Liver (tissue), 9 donors: Measurements from ENCODE around the gene DAGLB. TPM values are rescaled to one million over a fixed set of nuclear protein-coding genes. Genes with fewer than 3 reads are reported as not detected.
"Not testable (repeated sequence)": the region's sequence is repeated elsewhere in the genome, so short reads cannot be mapped to it uniquely, and the experiment has no call there.

Experiments
- DNase-seq: peaks from one replicate; pipeline ENCODE4 v3.0.0-alpha.2; 2017; ENCODE audit warnings: low spot score
- H3K27ac ChIP-seq, 2 donors: one replicate each; pipeline ENCODE4 v1.7.0; 2013; ENCODE audit warnings: inconsistent platforms in 2 of 2, low read length in 2 of 2, control low read depth in 1 of 2, low read depth in 1 of 2, mild to moderate bottlenecking in 1 of 2
- H3K27me3 ChIP-seq, 4 donors: one replicate each; pipeline versions ENCODE4 v1.6.1 to v1.7.0; 2013; ENCODE audit warnings: low read length in 3 of 4, inconsistent platforms in 1 of 4, mild to moderate bottlenecking in 1 of 4, moderate library complexity in 1 of 4; ENCODE audit not compliant: control insufficient read depth in 4 of 4, insufficient read depth in 4 of 4
- H3K36me3 ChIP-seq, 4 donors: one replicate each; pipeline versions ENCODE4 v1.6.1 to v1.7.0; 2013; ENCODE audit warnings: low read length in 3 of 4, mild to moderate bottlenecking in 3 of 4, low read depth in 1 of 4, moderate library complexity in 1 of 4; ENCODE audit not compliant: control insufficient read depth in 4 of 4, insufficient read depth in 3 of 4
- H3K4me1 ChIP-seq, 4 donors: one replicate each; pipeline versions ENCODE4 v1.6.1 to v1.7.0; 2013; ENCODE audit warnings: low read length in 3 of 4, mild to moderate bottlenecking in 3 of 4, moderate library complexity in 1 of 4; ENCODE audit not compliant: control insufficient read depth in 4 of 4, insufficient read depth in 4 of 4
- H3K4me3 ChIP-seq, 3 donors: one replicate each; pipeline versions ENCODE4 v1.6.1 to v1.7.0; 2013; ENCODE audit warnings: low read length in 3 of 3, control low read depth in 1 of 3, low read depth in 1 of 3, mild to moderate bottlenecking in 1 of 3
- H3K9ac ChIP-seq, 2 donors: one replicate each; pipeline ENCODE4 v1.7.0; 2013; ENCODE audit warnings: low read length in 2 of 2, mild to moderate bottlenecking in 2 of 2, moderate library complexity in 2 of 2, control low read depth in 1 of 2, low read depth in 1 of 2
- H3K9me3 ChIP-seq, 4 donors: one replicate each; pipeline versions ENCODE4 v1.6.1 to v1.7.0; 2013; ENCODE audit warnings: low read length in 3 of 4; ENCODE audit not compliant: control insufficient read depth in 4 of 4
- EGR1 ChIP-seq, 2 donors: IDR thresholded peaks; 2 replicates each; pipeline ENCODE4 v1.6.1; 2016 to 2018; ENCODE audit warnings: antibody characterized with exemption in 2 of 2, low read depth in 2 of 2
- FOXA1 ChIP-seq: IDR thresholded peaks from 2 replicates; pipeline ENCODE4 v1.6.1; 2016; ENCODE audit warnings: antibody characterized with exemption
- FOXA2 ChIP-seq: IDR thresholded peaks from 2 replicates; pipeline ENCODE4 v1.6.1; 2016; ENCODE audit warnings: antibody characterized with exemption
- GABPA ChIP-seq, 2 donors: IDR thresholded peaks in 1 of 2; conservative IDR thresholded peaks in 1 of 2; 2 replicates each; pipeline ENCODE4 v1.6.1; 2016; ENCODE audit warnings: antibody characterized with exemption in 2 of 2, mild to moderate bottlenecking in 1 of 2, moderate library complexity in 1 of 2
- SP1 ChIP-seq: IDR thresholded peaks from 2 replicates; pipeline ENCODE4 v1.6.1; 2018; ENCODE audit warnings: antibody characterized with exemption, mild to moderate bottlenecking
- TAF1 ChIP-seq: conservative IDR thresholded peaks from 2 replicates; pipeline ENCODE4 v1.6.1; 2016; ENCODE audit warnings: antibody characterized with exemption, mild to moderate bottlenecking
- YY1 ChIP-seq: IDR thresholded peaks from 2 replicates; pipeline ENCODE4 v1.6.1; 2016; ENCODE audit warnings: antibody characterized with exemption, mild to moderate bottlenecking
- WGBS: extraction: QIAGEN DNeasy Blood & Tissue Kit; methylation state at CpG from one replicate; pipeline ENCODE4 v1.1.7; 2013; 5-methylcytosine and 5-hydroxymethylcytosine counted together
- polyA plus RNA-seq, 2 donors: library from polyadenylated mRNA; stranded (reverse) in 1 of 2; unstranded in 1 of 2; fragments of 200-250 nt in 1 of 2; fragments of >200 nt in 1 of 2; fragmentation: Nextera tagmentation in 1 of 2; extraction: Ambion mirVana in 1 of 2; gene quantifications; one replicate each; pipeline versions ENCODE4 v1.2.1 to v1.2.3, GENCODE V29; 2013 to 2015
- total RNA-seq, 2 donors: library from RNA; depleted of rRNA; stranded (reverse); fragments of >200 nt; gene quantifications; one replicate each; pipeline ENCODE4 v1.2.3, GENCODE V29; 2014
- TF ChIP-seq, protein P1 (sequence below): IDR thresholded peaks from 2 replicates; pipeline ENCODE4 v1.6.1; 2016; ENCODE audit warnings: antibody characterized with exemption
- TF ChIP-seq, protein P2 (sequence below): IDR thresholded peaks from 2 replicates; pipeline ENCODE4 v1.6.1; 2016; ENCODE audit warnings: antibody characterized with exemption
- TF ChIP-seq, protein P3 (sequence below): IDR thresholded peaks from 2 replicates; pipeline ENCODE4 v1.6.1; 2016; ENCODE audit warnings: antibody characterized with exemption
- TF ChIP-seq, protein P4 (sequence below): fragments of 150-350 bp; IDR thresholded peaks from 2 replicates; pipeline ENCODE4 v1.5.1; 2017; ENCODE audit warnings: improper control_type of control experiment, low read depth, low read length; ENCODE audit not compliant: missing input control
- donor health status: healthy.
- donor health status: healthy.
- donor health status: healthy.
- donor health status: healthy.
- donor health status: healthy.

Gene DAGLB
- total and polyA plus RNA-seq, 4 donors, result 4.9 to 10.7 (median 8.4) TPM

DNA sequence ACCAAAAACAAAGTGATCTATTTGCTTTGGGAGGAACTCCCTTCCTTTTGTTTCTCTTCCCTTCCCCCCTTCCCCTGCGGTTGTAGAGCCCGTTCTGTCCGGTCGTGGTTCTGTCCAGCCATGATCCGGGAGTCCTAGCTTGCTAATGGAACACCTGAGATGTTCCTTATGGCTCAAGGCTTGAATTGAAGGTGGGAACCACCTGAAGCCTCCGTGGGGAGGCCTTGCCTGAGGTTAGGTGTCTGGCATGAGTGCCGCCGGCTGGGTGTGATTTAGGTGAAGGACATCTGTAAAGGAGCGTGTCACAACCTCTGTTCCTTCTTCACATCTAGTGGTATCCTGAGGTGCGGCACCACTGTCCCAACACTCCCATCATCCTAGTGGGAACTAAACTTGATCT, 46.2 kb downstream of the DAGLB start:
- no peaks in the 10 kb centered on the region for H3K27me3 ChIP-seq
- DNase-seq, result no peak
- H3K9me3 ChIP-seq, result no peaks in the 10 kb centered on the region
- no peak overlapping the region for H3K4me3 ChIP-seq
- no peak overlapping the region for H3K9ac ChIP-seq
- 90% methylated on average over 10 of the region's 10 CpGs for WGBS
- H3K4me1 ChIP-seq, result peaks cover 0 to 4% (median 0%) of the 10 kb centered on the region in 4 donors
- H3K36me3 ChIP-seq, result peaks cover 10 to 42% (median 35%) of the 10 kb centered on the region in 4 donors
- no peak overlapping the region for H3K27ac ChIP-seq
- TF ChIP-seq YY1 (no peak), GABPA (IDR thresholded peaks at IDR 0.05 in 1 of 2, conservative IDR thresholded peaks at IDR 0.05 in 1 of 2) (no peak), FOXA2 (no peak), FOXA1 (no peak), EGR1 (IDR thresholded peaks at IDR 0.05; ENCODE audit: low read depth in 2 of 2) (no peak), TAF1 (no peak)
- TF ChIP-seq, protein P1, sequence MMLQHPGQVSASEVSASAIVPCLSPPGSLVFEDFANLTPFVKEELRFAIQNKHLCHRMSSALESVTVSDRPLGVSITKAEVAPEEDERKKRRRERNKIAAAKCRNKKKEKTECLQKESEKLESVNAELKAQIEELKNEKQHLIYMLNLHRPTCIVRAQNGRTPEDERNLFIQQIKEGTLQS, result no peak
- TF ChIP-seq, protein P2, sequence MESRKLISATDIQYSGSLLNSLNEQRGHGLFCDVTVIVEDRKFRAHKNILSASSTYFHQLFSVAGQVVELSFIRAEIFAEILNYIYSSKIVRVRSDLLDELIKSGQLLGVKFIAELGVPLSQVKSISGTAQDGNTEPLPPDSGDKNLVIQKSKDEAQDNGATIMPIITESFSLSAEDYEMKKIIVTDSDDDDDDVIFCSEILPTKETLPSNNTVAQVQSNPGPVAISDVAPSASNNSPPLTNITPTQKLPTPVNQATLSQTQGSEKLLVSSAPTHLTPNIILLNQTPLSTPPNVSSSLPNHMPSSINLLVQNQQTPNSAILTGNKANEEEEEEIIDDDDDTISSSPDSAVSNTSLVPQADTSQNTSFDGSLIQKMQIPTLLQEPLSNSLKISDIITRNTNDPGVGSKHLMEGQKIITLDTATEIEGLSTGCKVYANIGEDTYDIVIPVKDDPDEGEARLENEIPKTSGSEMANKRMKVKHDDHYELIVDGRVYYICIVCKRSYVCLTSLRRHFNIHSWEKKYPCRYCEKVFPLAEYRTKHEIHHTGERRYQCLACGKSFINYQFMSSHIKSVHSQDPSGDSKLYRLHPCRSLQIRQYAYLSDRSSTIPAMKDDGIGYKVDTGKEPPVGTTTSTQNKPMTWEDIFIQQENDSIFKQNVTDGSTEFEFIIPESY, result no peak
- TF ChIP-seq, protein P3, sequence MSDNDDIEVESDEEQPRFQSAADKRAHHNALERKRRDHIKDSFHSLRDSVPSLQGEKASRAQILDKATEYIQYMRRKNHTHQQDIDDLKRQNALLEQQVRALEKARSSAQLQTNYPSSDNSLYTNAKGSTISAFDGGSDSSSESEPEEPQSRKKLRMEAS, result no peak

DNA sequence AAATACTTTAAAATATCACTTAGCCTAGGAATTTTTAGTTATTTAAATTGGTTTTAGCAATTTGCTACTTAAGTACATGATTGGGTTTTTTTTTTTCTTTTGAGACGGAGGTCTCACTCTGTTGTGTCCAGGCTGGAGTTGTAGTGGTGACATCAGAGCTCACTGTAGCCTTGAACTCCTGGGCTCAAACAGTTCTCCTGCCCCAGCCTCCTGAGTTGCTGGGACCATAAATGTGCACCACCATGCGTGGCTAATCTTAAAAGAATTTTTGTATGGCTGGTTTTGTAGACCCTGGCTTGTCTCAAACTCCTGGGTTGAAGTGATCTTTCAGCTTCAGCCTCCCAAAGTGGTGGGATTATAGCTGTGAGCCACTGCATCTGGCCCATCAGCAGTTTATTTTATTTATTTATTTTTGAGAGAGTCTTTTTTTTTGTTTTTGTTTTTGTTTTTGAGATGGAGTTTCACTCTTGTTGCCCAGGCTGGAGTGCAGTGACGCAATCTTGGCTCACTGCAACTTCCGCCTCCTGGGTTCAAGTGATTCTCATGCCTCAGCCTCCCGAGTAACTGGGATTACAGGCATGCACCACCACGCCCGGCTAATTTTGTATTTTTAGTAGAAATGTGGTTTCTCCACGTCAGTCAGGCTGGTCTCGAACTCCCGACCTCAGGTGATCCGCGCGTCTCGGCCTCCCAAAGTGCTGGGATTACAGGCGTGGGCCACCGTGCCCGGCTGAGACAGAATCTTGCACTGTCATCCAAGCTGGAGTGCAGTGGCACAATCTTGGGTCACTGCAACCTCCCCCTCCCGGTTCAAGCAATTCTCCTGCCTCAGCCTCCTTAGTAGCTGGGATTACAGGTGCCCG, 47.3 kb downstream of the DAGLB start:
- 93% methylated on average over 19 of the region's 19 CpGs for WGBS
- not testable (repeated sequence) for H3K27me3 ChIP-seq, H3K9ac ChIP-seq, H3K9me3 ChIP-seq, DNase-seq, H3K27ac ChIP-seq, H3K4me3 ChIP-seq, H3K4me1 ChIP-seq
- H3K36me3 ChIP-seq, result peaks cover 8 to 33% (median 30%) of the 10 kb centered on the region in 4 donors

DNA sequence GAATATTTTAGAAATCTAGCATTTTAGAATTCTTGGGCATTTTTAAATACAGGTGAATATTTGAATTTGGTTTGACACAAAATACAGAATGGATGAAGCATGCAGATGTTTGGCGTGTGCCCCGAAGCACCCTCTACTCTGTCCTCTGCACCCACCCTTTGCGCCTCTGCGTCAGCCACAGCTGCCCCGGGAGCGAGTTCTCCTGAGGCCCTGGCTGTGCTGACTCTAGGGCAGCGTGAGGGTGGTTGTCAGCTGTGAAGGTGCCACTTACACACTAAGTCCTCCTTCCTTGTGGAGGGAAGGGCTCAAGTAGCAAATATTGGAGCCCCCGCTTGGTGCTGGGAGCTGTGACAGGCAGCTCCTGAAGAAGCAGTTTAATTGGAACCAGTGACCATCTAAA, 48.4 kb downstream of the DAGLB start:
- Histone ChIP-seq H3K27ac (no peak overlapping the region), H3K9ac (no peak overlapping the region), H3K9me3 (no peaks in the 10 kb centered on the region), H3K27me3 (no peaks in the 10 kb centered on the region), H3K4me3 (no peak overlapping the region), H3K4me1 (peaks cover 0 to 7% (median 2%) of the 10 kb centered on the region in 4 donors), H3K36me3 (peaks cover 6 to 28% (median 26%) of the 10 kb centered on the region in 4 donors)
- TF ChIP-seq GABPA (IDR thresholded peaks at IDR 0.05 in 1 of 2, conservative IDR thresholded peaks at IDR 0.05 in 1 of 2) (no peak), SP1 (no peak)
- TF ChIP-seq, protein P4, sequence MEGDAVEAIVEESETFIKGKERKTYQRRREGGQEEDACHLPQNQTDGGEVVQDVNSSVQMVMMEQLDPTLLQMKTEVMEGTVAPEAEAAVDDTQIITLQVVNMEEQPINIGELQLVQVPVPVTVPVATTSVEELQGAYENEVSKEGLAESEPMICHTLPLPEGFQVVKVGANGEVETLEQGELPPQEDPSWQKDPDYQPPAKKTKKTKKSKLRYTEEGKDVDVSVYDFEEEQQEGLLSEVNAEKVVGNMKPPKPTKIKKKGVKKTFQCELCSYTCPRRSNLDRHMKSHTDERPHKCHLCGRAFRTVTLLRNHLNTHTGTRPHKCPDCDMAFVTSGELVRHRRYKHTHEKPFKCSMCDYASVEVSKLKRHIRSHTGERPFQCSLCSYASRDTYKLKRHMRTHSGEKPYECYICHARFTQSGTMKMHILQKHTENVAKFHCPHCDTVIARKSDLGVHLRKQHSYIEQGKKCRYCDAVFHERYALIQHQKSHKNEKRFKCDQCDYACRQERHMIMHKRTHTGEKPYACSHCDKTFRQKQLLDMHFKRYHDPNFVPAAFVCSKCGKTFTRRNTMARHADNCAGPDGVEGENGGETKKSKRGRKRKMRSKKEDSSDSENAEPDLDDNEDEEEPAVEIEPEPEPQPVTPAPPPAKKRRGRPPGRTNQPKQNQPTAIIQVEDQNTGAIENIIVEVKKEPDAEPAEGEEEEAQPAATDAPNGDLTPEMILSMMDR, result no peak
- TF ChIP-seq, protein P1, result no peak
- DNase-seq, result no peak
- WGBS, result 94% methylated on average over 8 of the region's 8 CpGs
